ENCODE results near the gene THAP4.

The THAP4 gene

DNA sequence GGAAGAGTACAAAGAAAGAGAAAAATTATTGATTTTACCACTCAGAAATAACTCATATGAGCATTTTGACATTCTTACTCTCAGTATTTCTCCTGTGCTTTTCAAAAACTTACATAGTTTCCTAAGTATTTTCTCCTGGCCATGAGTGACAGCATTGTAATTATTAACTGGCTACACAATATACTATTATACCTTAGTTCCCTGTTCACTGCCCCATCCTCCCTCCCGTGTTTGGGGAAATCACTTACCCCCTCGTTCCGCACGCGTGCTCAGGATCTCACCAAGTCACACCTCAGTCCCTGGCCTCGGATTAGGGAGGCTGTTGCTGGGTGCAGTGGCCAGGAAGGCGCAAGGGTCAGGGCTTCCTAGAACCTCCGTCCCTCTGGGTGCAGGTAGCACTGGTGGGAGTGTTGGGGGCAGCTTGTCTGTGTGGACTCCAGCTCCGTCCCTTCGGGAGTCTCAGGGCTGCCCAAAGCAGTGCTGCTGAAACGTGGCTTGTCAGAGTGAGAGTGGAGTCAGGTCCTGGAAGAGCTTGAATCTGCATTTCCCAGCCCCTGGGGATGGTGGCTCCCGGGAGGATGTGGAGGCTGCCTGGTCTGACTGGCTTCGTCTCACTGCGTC is 23.7 kb upstream of the THAP4 start:
- Histone ChIP-seq H3K9me3 (ENCODE audit: insufficient read depth, low read length) (no peaks in the 10 kb centered on the region), H3K36me3 (ENCODE audit: insufficient read depth, insufficient read length, low read length) (peaks cover 59% of the 10 kb centered on the region), H3K9ac (ENCODE audit: insufficient read length, low read depth) (no peak overlapping the region), H3K4me1 (ENCODE audit: insufficient read depth, insufficient read length) (peaks cover 32% of the 10 kb centered on the region), H3K27me3 (ENCODE audit: insufficient read depth, insufficient read length) (no peaks in the 10 kb centered on the region), H3K4me3 (ENCODE audit: insufficient read length, low read depth) (no peak overlapping the region)
- no peak for DNase-seq (ENCODE audit: low read depth, low spot score)
- TF ChIP-seq ZNF274 (IDR thresholded peaks at IDR 0.05; ENCODE audit: low read depth, low read length) (no peak), SUZ12 (IDR thresholded peaks at IDR 0.05; ENCODE audit: extremely low read depth, insufficient read depth, insufficient read length) (no peak), YY1 (IDR thresholded peaks at IDR 0.05; ENCODE audit: insufficient read depth, insufficient read length) (no peak)

DNA sequence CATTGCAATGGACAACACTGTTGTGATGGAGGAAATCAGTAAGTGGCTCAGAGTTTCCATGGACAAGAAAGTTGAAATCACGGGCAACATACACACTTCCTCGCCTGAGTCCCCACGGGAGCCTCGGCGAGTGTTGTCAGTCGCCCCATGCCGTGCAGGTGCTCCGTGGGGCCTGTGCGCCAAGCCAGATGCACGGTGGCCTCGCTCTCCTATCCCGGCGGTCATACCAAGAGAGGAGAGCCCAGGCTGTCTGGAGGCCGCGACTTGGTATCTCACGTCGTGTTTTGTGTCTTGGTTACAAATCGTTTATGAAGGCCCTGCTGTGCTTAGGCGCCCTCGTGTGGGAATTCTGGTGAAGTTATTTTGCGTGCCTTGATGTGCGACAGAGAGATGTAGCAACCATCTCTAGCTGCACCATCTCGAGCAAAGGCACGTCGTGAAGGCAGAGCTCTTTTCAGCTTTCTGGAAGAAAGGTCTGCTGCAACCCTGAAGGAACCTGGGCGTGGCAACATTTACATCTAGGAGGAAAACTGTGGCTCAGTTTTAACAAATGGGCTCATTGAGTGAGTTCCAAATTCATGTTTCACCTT is 22.3 kb upstream of the THAP4 start:
- TF ChIP-seq SUZ12 (IDR thresholded peaks at IDR 0.05; ENCODE audit: extremely low read depth, insufficient read depth, insufficient read length), result no peak
- TF ChIP-seq ZNF274 (IDR thresholded peaks at IDR 0.05; ENCODE audit: low read depth, low read length), result no peak
- TF ChIP-seq YY1 (IDR thresholded peaks at IDR 0.05; ENCODE audit: insufficient read depth, insufficient read length), result no peak
- Histone ChIP-seq H3K36me3 (ENCODE audit: insufficient read depth, insufficient read length, low read length) (peaks cover 71% of the 10 kb centered on the region), H3K27me3 (ENCODE audit: insufficient read depth, insufficient read length) (no peaks in the 10 kb centered on the region), H3K4me3 (ENCODE audit: insufficient read length, low read depth) (no peak overlapping the region), H3K9ac (ENCODE audit: insufficient read length, low read depth) (no peak overlapping the region), H3K9me3 (ENCODE audit: insufficient read depth, low read length) (no peaks in the 10 kb centered on the region), H3K4me1 (ENCODE audit: insufficient read depth, insufficient read length) (peaks cover 31% of the 10 kb centered on the region)
- no peak for DNase-seq (ENCODE audit: low read depth, low spot score)

DNA sequence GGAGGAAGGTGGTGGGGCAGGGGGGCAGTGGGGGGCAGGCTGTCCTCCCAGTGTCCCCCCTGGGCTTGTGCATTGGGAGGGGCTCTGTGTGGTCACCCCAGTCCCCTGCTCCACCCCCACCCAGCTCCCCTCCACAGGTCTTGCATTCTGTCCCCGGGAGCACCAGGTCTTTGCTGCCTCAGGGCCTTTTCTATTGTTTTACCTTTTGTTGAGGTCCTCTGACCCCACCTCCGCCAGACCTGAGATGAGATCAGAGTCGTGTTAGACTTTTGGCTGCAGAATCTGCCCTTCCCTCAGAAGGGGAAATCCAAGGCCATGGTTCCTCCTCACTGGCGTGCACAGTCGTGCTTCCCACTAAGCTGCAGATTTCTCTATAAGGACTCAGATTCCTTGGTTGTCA is 21.3 kb upstream of the THAP4 start:
- no peak for DNase-seq (ENCODE audit: low read depth, low spot score)
- Histone ChIP-seq H3K9ac (ENCODE audit: insufficient read length, low read depth) (peak overlapping the region; percentile 58), H3K4me3 (ENCODE audit: insufficient read length, low read depth) (no peak overlapping the region), H3K9me3 (ENCODE audit: insufficient read depth, low read length) (no peaks in the 10 kb centered on the region), H3K4me1 (ENCODE audit: insufficient read depth, insufficient read length) (peaks cover 31% of the 10 kb centered on the region), H3K36me3 (ENCODE audit: insufficient read depth, insufficient read length, low read length) (peaks cover 76% of the 10 kb centered on the region), H3K27me3 (ENCODE audit: insufficient read depth, insufficient read length) (no peaks in the 10 kb centered on the region)
- TF ChIP-seq ZNF274 (IDR thresholded peaks at IDR 0.05; ENCODE audit: low read depth, low read length) (no peak), YY1 (IDR thresholded peaks at IDR 0.05; ENCODE audit: insufficient read depth, insufficient read length) (no peak), SUZ12 (IDR thresholded peaks at IDR 0.05; ENCODE audit: extremely low read depth, insufficient read depth, insufficient read length) (no peak)

DNA sequence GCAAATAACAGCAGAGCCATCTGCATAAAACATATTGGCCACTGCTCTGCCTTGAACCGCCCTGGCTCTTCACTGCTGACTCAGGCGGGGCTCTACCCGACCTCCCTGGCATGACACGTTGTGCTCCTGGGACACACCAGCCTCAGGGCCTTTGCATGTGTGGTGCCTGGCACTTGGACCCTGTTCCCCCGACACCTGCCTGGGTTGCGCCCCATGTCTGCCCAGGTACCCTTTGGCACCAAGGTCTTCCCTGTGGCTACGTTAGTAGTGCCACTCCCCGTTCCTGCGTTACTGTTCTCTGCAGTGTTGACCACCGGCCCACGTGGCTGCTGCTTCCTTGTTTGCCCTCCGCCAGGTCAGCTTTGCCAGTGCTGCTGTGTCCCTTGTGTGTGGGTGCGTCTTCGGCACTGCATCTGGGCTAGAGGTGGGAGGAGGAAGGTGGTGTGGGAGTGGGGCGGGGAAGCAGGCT is 20.9 kb upstream of the THAP4 start:
- H3K9ac ChIP-seq (ENCODE audit: insufficient read length, low read depth), result peak overlapping the region; percentile 51
- DNase-seq (ENCODE audit: low read depth, low spot score), result no peak
- H3K4me1 ChIP-seq (ENCODE audit: insufficient read depth, insufficient read length), result peaks cover 31% of the 10 kb centered on the region
- no peaks in the 10 kb centered on the region for H3K27me3 ChIP-seq (ENCODE audit: insufficient read depth, insufficient read length)
- no peak overlapping the region for H3K4me3 ChIP-seq (ENCODE audit: insufficient read length, low read depth)
- TF ChIP-seq ZNF274 (IDR thresholded peaks at IDR 0.05; ENCODE audit: low read depth, low read length) (no peak), YY1 (IDR thresholded peaks at IDR 0.05; ENCODE audit: insufficient read depth, insufficient read length) (no peak), SUZ12 (IDR thresholded peaks at IDR 0.05; ENCODE audit: extremely low read depth, insufficient read depth, insufficient read length) (no peak)
- peaks cover 1% of the 10 kb centered on the region; the same call in 1 of the 2 replicates for H3K9me3 ChIP-seq (ENCODE audit: insufficient read depth, low read length)
- H3K36me3 ChIP-seq (ENCODE audit: insufficient read depth, insufficient read length, low read length), result peaks cover 81% of the 10 kb centered on the region

DNA sequence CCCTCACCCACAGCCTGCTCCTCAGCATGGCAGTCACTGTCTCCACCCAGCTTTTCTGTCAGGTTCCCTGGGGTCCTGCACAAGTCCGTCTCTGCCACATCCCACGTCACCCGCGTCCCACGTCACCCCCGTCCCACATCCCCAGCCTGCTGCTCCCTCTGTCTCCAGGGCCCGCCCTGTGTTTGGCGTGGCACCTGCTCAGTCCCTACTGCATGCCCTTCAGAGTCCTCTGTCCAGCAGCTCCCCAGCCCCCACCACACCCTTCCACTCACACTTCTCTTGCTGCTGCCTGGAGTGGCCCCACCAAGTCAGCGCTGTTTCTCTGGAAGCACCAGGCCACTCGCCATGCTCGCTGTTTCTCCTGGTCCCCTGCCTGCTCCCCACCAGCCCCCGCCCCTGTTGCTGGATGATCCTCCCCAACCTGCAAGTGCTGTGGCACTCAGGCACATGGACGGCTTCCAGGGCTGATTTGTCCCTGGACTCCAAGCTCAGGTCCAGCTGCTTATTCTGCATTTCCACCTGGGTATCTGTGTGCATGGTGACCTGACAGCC is 19.3 kb upstream of the THAP4 start:
- Histone ChIP-seq H3K9ac (ENCODE audit: insufficient read length, low read depth) (peak overlapping the region; percentile 38), H3K4me1 (ENCODE audit: insufficient read depth, insufficient read length) (peaks cover 31% of the 10 kb centered on the region), H3K4me3 (ENCODE audit: insufficient read length, low read depth) (no peak overlapping the region), H3K36me3 (ENCODE audit: insufficient read depth, insufficient read length, low read length) (peaks cover 86% of the 10 kb centered on the region), H3K9me3 (ENCODE audit: insufficient read depth, low read length) (peaks cover 5% of the 10 kb centered on the region; the same call in 1 of the 2 replicates), H3K27me3 (ENCODE audit: insufficient read depth, insufficient read length) (no peaks in the 10 kb centered on the region)
- TF ChIP-seq ZNF274 (IDR thresholded peaks at IDR 0.05; ENCODE audit: low read depth, low read length) (no peak), YY1 (IDR thresholded peaks at IDR 0.05; ENCODE audit: insufficient read depth, insufficient read length) (no peak), SUZ12 (IDR thresholded peaks at IDR 0.05; ENCODE audit: extremely low read depth, insufficient read depth, insufficient read length) (no peak)
- DNase-seq (ENCODE audit: low read depth, low spot score), result no peak

DNA sequence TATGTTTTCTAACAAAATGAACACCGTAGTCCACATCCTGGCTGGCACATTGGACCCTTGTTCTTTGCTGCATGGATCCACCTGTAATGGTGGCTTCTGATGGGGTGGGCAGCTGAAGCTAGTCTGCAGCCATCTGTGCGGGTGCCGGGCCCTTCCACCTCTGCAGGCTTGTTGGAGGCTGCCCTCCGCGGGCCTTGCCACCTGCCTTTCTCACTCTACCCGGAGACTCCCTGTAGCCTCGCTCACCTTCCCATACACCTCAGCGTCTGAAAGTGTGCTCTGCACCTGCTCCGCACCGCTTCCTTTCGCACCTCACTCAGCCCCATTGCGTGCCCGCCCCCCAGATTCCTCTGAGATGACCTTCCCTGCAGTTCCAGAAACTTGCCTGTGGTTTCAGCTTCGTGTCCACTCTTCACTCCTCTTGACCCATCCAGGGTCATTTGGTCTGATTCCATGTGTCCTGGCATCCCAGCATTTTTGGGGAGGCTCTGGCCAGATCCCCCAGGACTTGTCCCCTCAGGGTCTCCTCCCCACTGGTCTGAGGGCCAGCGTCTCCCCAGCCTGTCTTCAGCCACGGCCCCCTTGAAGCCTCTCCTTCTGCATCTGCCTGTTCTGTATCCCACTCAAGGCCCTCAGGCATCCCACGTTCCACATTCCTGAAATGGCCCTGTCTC is 18.7 kb upstream of the THAP4 start:
- peaks cover 5% of the 10 kb centered on the region; the same call in 1 of the 2 replicates for H3K9me3 ChIP-seq (ENCODE audit: insufficient read depth, low read length)
- no peak overlapping the region for H3K4me3 ChIP-seq (ENCODE audit: insufficient read length, low read depth)
- H3K9ac ChIP-seq (ENCODE audit: insufficient read length, low read depth), result no peak overlapping the region
- DNase-seq (ENCODE audit: low read depth, low spot score), result no peak
- peaks cover 26% of the 10 kb centered on the region for H3K4me1 ChIP-seq (ENCODE audit: insufficient read depth, insufficient read length)
- peaks cover 84% of the 10 kb centered on the region for H3K36me3 ChIP-seq (ENCODE audit: insufficient read depth, insufficient read length, low read length)
- H3K27me3 ChIP-seq (ENCODE audit: insufficient read depth, insufficient read length), result no peaks in the 10 kb centered on the region
- TF ChIP-seq YY1 (IDR thresholded peaks at IDR 0.05; ENCODE audit: insufficient read depth, insufficient read length) (no peak), SUZ12 (IDR thresholded peaks at IDR 0.05; ENCODE audit: extremely low read depth, insufficient read depth, insufficient read length) (no peak), ZNF274 (IDR thresholded peaks at IDR 0.05; ENCODE audit: low read depth, low read length) (no peak)

DNA sequence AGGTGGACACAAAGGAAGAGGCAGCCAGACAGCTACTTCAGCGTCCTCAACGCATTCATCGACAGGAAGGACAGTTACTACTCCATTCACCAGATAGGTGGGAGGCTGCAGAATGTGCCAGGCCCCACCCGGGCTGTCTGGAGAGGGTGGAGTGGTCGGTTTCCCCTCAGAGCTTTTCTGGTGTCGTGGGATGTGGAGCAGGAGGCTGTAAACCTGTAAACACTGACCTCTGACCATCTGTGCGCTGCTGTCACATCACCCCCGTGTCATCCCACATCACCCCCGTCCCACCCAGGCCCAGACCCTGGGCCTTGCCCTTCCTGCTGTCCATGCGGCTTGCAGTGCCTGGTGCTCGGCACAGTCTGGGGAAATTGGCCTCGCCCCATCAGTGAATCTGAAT is 17.6 kb upstream of the THAP4 start:
- Histone ChIP-seq H3K27me3 (ENCODE audit: insufficient read depth, insufficient read length) (no peaks in the 10 kb centered on the region), H3K4me1 (ENCODE audit: insufficient read depth, insufficient read length) (peaks cover 28% of the 10 kb centered on the region), H3K9me3 (ENCODE audit: insufficient read depth, low read length) (peaks cover 5% of the 10 kb centered on the region; the same call in 1 of the 2 replicates), H3K9ac (ENCODE audit: insufficient read length, low read depth) (no peak overlapping the region), H3K36me3 (ENCODE audit: insufficient read depth, insufficient read length, low read length) (peaks cover 79% of the 10 kb centered on the region), H3K4me3 (ENCODE audit: insufficient read length, low read depth) (no peak overlapping the region)
- no peak for TF ChIP-seq YY1 (IDR thresholded peaks at IDR 0.05; ENCODE audit: insufficient read depth, insufficient read length)
- TF ChIP-seq ZNF274 (IDR thresholded peaks at IDR 0.05; ENCODE audit: low read depth, low read length), result no peak
- TF ChIP-seq SUZ12 (IDR thresholded peaks at IDR 0.05; ENCODE audit: extremely low read depth, insufficient read depth, insufficient read length), result no peak
- DNase-seq (ENCODE audit: low read depth, low spot score), result no peak

All from NT2/D1 (cell line).